Transverse colon (tissue), 4 donors: ENCODE measurements around the gene MYBPC1. TPM values are rescaled to one million over a fixed set of nuclear protein-coding genes. Genes with fewer than 3 reads are reported as not detected.

Source experiments
- DNase-seq: peaks from one replicate; pipeline ENCODE4 v3.0.0-alpha.2; 2019
- H3K27ac ChIP-seq, 4 donors: fragments of 200-600 bp; sonication (generic); 2 replicates each; pipeline ENCODE4 v1.5.1; 2016 to 2018; ENCODE audit warnings: inconsistent platforms in 4 of 4
- H3K27me3 ChIP-seq: fragments of 200-600 bp; sonication (generic); 2 replicates; pipeline ENCODE4 v1.5.1; 2017; ENCODE audit warnings: inconsistent platforms
- H3K36me3 ChIP-seq, 4 donors: fragments of 200-600 bp; sonication (generic); 2 replicates each; pipeline ENCODE4 v1.5.1; 2017 to 2019; ENCODE audit warnings: inconsistent platforms in 4 of 4
- H3K4me1 ChIP-seq, 4 donors: fragments of 200-600 bp; sonication (generic); 2 replicates each; pipeline ENCODE4 v1.5.1; 2017 to 2020; ENCODE audit warnings: inconsistent platforms in 4 of 4
- H3K4me3 ChIP-seq, 4 donors: fragments of 200-600 bp; sonication (generic); 1 replicate in 1 of 4; 2 replicates in 3 of 4; pipeline versions ENCODE4 v1.5.1 to v1.6.1; 2017 to 2019; ENCODE audit warnings: inconsistent platforms in 4 of 4
- H3K9me3 ChIP-seq, 2 donors: fragments of 200-600 bp; sonication (generic); 2 replicates each; pipeline ENCODE4 v1.5.1; 2017 to 2019; ENCODE audit warnings: inconsistent platforms in 2 of 2
- CTCF ChIP-seq, 5 experiments: fragments of 200-600 bp in 3 of 5; fragments of 450-650 bp in 2 of 5; sonication (generic) in 3 of 5; IDR thresholded peaks; 1 replicate in 2 of 5; 2 replicates in 3 of 5; pipeline ENCODE4 v1.5.1; 2016 to 2017; ENCODE audit warnings: antibody characterized with exemption in 5 of 5, inconsistent platforms in 3 of 5, mild to moderate bottlenecking in 2 of 5, moderate library complexity in 1 of 5
- EP300 ChIP-seq: sonication (generic); formaldehyde crosslinking; IDR thresholded peaks from one replicate; pipeline ENCODE4 v1.6.1; 2017; ENCODE audit warnings: antibody characterized with exemption, low read depth
- POLR2A ChIP-seq: fragments of 450-650 bp; IDR thresholded peaks from one replicate; pipeline ENCODE4 v1.6.1; 2016; ENCODE audit warnings: antibody characterized with exemption, mild to moderate bottlenecking, moderate library complexity
- POLR2AphosphoS5 ChIP-seq, 3 donors: sonication (generic); formaldehyde crosslinking; IDR thresholded peaks; one replicate each; pipeline ENCODE4 v1.6.1; 2016; ENCODE audit warnings: antibody characterized with exemption in 3 of 3
- WGBS, 2 donors: methylation state at CpG; one replicate each; pipeline ENCODE4 v1.1.5; 2018; ENCODE audit warnings: low coverage in 1 of 2; 5-methylcytosine and 5-hydroxymethylcytosine counted together
- in situ Hi-C, 4 donors: fragments of 200-750 bp; cut with MboI; loops; one replicate each; pipeline versions ENCODE4 v1.15.0 to v1.15.1; 2017; ENCODE audit warnings: low sequenced_read_pairs in 3 of 4, low pct_ligation_motif_present in 1 of 4, low pct_unique_long_range_greater_than_20kb in 1 of 4
- intact Hi-C: fragments of 100-400 bp; cut with DNase I; formaldehyde crosslinking; loops from one replicate; pipeline ENCODE4 v1.15.1; 2023; ENCODE audit warnings: low total_unique reads
- total RNA-seq, 4 donors: library from RNA; depleted of rRNA; stranded (reverse); fragments of >200 nt; gene quantifications; one replicate each; pipeline ENCODE4 v1.1.0, GENCODE V29; 2016

MYBPC1 gene
- total RNA-seq, 4 donors from 2014 or later = 151 to 247 (median 182) TPM; not detected in 1

- TF ChIP-seq POLR2AphosphoS5 (IDR thresholded peaks at IDR 0.05) (no peak), CTCF (IDR thresholded peaks at IDR 0.05) (no peak), EP300 (no peak), POLR2A (no peak)
- DNase-seq = no peak
- Histone ChIP-seq H3K9me3 (no peaks in the 10 kb centered on the region), H3K4me1 (peaks cover 0 to 23% (median 9%) of the 10 kb centered on the region in 4 donors), H3K27me3 (no peaks in the 10 kb centered on the region), H3K4me3 (no peak overlapping the region), H3K36me3 (no peaks in the 10 kb centered on the region), H3K27ac (no peak overlapping the region)
- WGBS, 2 donors = 86% methylated on average over 7 of the region's 7 CpGs; no CpG with 5 or more reads in 1 of the 2 donors
- intact Hi-C loops = no loop called here
- in situ Hi-C loops = no loop called here
Observed at GRCh38 chr12:101666052-101666728, 71.4 kb downstream of the MYBPC1 start.

- peaks cover 0 to 36% (median 17%) of the 10 kb centered on the region in 4 donors for H3K4me1 ChIP-seq
- WGBS, 2 donors = 35 to 57% methylated on average over 5 of the region's 5 CpGs
- TF ChIP-seq POLR2AphosphoS5 (IDR thresholded peaks at IDR 0.05) (no peak), POLR2A (no peak), CTCF (IDR thresholded peaks at IDR 0.05) (no peak), EP300 (no peak)
- DNase-seq = no peak
- in situ Hi-C loops (no loop called here), intact Hi-C loops (no loop called here)
- H3K4me3 ChIP-seq = no peak overlapping the region
- H3K36me3 ChIP-seq = no peaks in the 10 kb centered on the region
- H3K27ac ChIP-seq = no peak overlapping the region
- no peaks in the 10 kb centered on the region for H3K27me3 ChIP-seq
- H3K9me3 ChIP-seq = no peaks in the 10 kb centered on the region
Observed at GRCh38 chr12:101667591-101667990, 72.8 kb downstream of the MYBPC1 start.

GRCh38 chr12:101670007-101670671, 75.4 kb downstream of the MYBPC1 start:
- intact Hi-C loops = no loop called here
- Histone ChIP-seq H3K36me3 (no peaks in the 10 kb centered on the region), H3K4me3 (no peak overlapping the region), H3K27me3 (no peaks in the 10 kb centered on the region), H3K4me1 (peaks cover 0 to 41% (median 20%) of the 10 kb centered on the region in 4 donors), H3K9me3 (no peaks in the 10 kb centered on the region), H3K27ac (peak overlapping the region; percentile 4 to 38 (median 34))
- DNase-seq = peak; percentile 58
- WGBS, 2 donors = 26 to 41% methylated on average over 4 to 6 of the region's 6 CpGs
- in situ Hi-C loops = no loop called here
- TF ChIP-seq POLR2AphosphoS5 (IDR thresholded peaks at IDR 0.05) (no peak), CTCF (IDR thresholded peaks at IDR 0.05) (peak; percentile 51 to 80 (median 54))

DNA sequence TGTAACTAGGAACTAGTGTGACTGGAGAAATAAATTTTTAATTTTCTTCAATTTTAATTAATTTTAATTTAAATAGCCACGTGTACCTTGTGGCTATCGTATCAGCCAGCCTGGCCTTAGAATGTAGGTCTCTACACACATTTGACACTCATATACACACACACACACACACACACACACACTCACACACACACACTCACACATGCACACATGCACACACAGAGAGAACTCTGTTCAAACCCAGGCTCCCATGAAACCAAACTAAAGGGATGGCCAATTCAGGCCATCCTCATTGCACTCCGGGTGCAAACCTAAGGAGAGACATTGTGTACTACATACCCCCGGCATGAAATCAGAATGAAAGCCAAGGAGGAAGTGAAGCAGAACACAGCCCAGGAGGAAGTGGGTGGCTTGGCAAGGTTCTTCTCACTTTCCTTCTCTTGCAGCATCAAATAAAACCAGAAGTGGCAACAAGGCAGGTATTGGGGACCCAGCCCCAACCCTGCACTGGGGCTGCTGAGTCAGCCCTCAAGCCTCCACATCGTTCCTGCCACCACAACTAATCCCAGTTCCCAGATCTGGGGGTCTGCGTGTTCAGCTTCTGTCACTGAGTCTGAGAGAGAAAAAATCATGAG, 76.5 kb downstream of the MYBPC1 start:
- WGBS, 2 donors = 45 to 51% methylated on average over 5 to 6 of the region's 6 CpGs
- H3K27me3 ChIP-seq = no peaks in the 10 kb centered on the region
- in situ Hi-C loops = no loop called here
- H3K9me3 ChIP-seq = no peaks in the 10 kb centered on the region
- no peak for TF ChIP-seq CTCF (IDR thresholded peaks at IDR 0.05)
- no peak for TF ChIP-seq POLR2A
- TF ChIP-seq POLR2AphosphoS5 (IDR thresholded peaks at IDR 0.05) = no peak
- no peak for TF ChIP-seq EP300
- H3K4me1 ChIP-seq = peaks cover 0 to 50% (median 27%) of the 10 kb centered on the region in 4 donors
- peak overlapping the region; percentile 16 to 60 (median 58) for H3K27ac ChIP-seq
- no peak overlapping the region for H3K4me3 ChIP-seq
- peak; percentile 44 for DNase-seq
- H3K36me3 ChIP-seq = no peaks in the 10 kb centered on the region
- intact Hi-C loops = no loop called here
